GM19023 (cell line): Measurements from ENCODE around the gene ARHGAP8.

Experiments used
- ATAC-seq: cut with Tn5 transposase; IDR thresholded peaks from one replicate; pipeline ENCODE4 v1.9.1; 2021; ENCODE audit warnings: mild to moderate bottlenecking, moderate library complexity; ENCODE audit not compliant: unreplicated experiment

ARHGAP8 gene

DNA sequence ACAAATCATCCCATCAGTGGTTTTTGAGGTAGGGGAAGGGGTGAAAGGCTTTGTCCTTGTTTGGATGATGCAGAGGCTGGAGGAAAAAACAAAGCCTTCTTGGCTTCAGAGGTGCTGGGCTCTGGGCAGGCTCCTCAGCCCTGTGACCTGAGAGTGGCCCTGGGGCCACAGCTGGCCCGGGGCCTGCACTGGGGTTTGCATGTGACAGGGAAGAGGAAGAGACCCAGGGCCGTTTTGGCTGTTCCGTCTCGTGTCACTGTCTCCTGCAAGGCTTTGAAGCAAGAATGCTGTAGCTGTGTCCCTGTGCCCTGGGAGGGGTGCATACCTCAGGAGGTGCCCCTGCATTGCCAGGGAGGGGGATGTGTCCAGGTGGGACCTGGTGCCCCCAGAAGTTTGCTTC is 12.6 kb downstream of the ARHGAP8 start:
- ATAC-seq = no peak

DNA sequence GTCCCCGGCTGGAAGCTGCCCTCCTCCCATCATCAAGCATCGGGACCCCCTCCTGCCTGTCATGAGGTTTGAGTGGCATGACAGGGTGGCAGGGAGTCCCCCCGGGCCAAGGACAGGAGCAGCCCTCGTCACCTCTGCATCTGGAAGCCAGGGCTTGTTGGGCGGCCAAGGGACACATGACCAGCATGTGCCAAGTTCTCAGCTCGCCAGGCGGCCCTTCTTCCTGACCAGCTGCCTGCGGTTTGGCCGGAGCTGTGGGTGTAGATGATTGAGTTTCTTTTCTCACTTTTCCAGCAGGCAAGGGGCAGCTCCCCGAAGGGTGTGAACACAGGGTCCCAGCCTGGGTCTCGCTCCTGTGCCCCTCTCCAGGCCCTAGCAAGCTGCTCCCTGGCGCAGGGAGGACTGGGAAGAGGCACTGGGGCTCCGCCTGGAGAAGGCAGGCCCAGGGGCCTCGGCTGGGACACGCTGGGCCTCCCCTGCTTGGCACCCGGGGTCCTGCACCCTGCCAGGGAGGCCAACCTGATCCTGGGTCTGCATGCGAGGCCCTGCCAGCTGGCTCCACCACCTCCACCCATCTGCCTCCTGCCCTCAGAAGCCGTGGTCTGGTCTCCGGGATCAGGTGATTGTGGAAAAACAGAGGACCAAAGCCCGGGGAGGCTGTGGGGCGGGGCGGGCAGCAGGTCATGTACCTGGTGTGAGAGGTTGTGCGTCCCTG is 13.4 kb downstream of the ARHGAP8 start:
- no peak for ATAC-seq

DNA sequence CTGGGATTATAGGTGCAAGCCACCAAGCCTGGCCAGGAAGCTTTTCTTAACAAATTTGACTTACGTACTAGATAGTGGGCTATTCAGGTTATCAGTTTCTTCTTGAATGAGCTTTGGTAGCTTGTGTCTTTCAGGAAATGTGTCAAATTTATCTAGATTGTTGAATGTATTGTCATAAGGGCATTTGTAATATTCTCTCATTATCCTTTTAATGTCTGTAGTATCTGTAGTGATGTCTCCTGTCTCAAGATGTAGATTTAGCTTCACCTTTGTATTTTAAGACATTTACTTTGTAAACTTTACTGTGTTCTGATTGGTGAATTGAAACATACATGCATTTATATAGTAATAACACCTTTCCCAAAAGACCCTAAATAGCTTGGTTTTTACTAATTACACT is 20.7 kb downstream of the ARHGAP8 start:
- ATAC-seq = no peak

DNA sequence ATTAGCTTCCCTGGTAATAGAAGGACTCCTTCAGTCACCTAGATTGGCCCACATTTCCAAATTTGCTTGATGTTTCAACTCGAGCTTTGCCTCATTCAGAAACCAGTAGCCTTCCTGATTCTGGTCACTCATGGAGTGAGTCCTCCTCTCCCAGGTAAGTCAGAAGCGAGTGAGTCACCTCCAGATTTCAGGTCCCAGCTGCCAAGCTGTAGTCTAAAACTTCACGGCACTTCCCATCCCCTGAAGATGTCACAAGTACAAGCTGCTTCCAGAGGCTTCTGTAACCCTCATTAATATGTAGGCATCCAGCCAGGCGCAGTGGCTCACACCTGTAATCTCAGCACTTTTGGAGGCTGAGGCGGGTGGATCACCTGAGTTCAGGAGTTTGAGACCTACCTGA is 23.5 kb downstream of the ARHGAP8 start:
- no peak for ATAC-seq

DNA sequence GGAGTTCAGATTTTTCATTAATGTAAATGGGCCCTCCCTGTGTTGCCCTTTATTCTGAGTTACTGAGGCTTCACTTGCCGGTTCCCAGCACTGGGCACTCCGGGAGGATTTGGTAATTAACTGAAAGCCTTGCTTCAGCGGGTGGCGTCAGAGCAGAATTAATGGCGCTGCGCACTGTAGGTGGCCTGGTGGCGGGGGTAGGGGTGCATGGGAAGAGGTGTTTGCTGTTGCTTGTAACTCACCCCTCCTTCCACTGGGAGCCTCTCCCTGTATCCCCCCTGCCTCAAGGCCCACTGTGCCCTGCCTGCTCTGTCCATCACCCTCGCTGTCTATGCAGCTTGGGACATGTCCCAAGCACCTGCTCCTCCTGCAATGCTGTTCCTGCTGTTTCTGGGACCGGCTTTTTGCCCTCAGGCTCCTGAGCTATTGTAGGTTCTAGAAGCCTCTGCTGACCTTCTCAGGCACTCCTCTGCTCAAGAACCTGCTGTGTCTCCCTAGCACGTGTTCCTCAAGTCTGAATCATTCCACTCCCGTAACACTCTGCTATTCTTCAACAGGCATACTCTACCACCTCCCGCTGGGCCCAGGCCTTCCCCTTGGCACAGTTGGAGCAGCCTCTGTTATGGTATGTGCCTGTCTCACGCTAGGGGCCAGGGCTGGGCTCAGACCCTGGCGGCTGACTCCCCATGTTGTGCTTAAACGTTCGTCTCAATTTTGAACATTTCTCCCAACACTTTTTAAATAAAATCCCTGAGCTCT is 24.4 kb downstream of the ARHGAP8 start:
- no peak for ATAC-seq

DNA sequence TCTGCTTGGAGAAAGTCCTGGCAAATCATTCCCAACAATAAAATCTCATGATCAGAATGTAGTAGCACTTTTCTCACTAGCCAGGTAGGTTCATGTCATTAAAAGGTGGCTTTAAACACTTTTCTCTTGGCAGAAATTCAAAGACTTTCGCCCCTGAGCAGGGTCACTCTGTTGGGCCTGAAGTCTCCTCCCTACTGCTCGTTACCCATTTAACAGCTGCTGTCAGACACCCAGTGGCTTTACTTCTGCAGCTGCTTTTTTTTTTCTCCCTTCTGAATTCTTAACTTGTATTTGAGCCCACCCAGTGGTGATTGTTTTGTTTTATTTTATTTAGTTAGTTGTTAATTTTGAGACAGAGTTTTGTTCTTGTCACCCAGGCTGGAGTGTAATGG is 25.0 kb downstream of the ARHGAP8 start:
- no peak for ATAC-seq

DNA sequence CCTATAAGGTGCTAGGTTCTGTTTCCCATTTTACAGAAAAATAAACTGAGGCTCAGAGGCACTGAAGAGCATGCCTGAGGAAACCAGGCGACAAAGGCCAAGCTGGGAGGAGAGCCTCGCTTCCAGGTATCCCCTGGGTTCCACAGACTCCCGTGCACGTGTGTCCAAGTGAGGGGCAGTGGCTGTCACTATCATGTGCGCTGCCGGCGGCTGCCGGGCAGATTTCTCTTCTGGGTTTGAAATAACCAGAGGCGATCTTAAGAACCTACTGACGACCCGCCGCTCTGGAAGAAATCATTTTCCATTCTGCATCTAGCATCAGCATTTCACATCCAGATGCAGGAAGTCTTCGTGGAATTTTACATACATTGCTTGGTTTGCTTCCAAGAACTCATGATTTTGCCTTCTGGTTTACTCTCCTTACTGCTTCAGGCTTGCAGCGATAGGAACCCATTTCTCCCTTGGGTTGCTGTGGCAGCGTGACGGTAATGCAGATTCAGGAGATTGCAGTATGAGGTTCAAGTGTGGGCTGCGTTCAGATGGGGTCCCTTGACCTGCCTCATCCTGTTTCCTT is 28.6 kb downstream of the ARHGAP8 start:
- ATAC-seq = no peak

DNA sequence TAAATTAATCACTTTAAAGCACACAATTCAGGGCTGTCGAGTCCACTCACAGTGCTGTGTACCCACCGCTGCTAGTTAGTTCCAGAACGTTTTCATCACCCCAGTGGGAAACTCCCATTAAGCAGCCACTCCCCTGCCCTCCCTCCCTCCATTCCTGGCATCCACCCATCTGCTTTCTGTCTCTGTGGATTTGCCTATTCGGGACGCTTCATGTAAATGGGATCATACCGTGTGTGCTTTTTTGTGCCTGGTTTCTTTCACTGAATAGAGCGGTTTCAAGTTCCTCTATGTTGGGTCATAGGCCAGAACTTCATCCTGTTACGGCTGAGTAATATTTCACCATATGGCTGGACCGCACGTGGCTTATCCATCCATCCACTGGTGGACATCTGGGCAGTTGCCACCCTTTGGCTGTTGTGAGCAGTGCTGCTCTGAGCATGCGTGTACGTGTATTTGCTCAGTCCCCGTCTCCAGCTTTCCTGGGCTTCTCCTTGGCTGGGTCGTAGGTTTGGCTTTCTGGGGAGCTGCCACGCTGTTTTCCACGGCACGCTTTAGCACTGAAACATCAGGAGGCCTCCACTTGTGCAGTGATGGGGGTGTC is 30.1 kb downstream of the ARHGAP8 start:
- ATAC-seq = no peak

DNA sequence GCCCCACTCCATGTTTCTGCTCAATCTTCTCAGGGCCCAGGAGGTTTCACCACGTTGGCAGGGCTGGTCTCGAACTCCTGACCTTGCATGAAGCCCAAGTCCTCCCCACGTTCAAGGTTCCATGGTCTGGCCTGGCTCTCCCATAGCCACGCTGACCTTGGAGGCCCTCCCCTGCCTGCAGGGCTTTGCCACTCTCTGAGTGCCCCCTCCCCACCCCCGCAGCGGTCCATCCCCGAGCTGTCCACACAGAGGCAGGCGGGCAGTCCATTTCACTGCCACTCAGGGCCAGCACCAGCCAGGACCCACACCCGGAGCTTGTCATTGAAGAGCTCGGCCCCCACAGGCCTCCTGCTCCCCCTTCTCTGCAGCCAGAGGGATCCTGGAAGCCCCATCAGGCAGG is 30.7 kb downstream of the ARHGAP8 start:
- ATAC-seq = no peak

DNA sequence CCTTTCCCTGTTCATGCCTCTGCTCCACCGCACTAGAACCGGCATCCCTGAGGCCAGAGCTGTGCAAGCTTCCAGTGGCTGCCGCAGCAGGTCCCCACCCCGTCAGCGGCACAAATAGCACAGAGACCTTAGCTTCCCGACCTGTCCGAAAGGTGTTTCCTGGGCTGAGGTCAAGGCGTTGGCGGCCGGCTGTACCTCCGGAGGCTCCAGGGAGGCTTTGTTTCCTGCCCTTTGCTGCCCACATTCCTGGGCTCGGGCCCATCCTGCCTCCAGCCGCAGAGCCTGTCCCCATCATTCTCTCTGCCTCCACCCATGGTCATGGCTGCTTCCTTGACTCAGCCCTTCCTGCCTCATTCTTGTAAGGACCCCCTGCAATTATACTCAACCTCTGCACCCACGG is 31.2 kb downstream of the ARHGAP8 start:
- ATAC-seq = no peak

DNA sequence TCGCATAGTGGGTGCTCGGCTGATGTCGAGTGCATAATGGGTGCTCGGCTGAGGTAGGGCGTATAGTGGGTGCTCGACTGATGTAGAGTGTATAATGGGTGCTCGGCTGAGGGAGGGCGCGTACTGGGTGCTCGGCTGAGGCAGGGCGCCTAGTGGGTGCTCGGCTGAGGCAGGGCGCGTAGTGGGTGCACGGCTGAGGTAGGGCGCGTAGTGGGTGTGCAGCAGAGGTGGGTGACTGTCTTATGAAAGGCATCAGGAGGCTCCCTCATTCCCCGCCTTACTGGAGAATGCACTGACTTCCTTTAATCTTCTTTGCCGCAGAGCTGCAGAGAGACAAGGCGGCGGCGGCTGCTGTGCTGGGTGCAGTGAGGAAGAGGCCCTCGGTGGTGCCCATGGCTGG is 33.8 kb downstream of the ARHGAP8 start:
- ATAC-seq = no peak

DNA sequence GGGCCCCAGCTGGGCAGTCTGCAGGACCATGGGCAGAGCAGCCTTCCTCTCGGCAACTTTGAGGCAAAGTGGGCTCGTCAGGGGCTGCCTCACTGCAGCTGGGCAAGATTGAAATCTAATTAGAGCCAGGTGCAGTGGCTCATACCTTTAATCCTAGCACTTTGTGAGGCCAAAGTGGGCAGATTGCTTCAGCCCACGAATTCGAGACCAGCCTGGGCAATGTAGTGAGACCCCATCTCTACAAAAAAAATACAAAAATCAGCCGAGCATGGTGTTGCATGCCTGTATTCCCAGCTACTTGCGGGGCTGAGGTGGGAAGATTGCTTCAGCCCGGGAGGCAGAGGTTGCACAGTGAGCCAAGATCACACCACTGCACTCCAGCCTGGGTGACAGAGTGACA is 34.2 kb downstream of the ARHGAP8 start:
- ATAC-seq = no peak

DNA sequence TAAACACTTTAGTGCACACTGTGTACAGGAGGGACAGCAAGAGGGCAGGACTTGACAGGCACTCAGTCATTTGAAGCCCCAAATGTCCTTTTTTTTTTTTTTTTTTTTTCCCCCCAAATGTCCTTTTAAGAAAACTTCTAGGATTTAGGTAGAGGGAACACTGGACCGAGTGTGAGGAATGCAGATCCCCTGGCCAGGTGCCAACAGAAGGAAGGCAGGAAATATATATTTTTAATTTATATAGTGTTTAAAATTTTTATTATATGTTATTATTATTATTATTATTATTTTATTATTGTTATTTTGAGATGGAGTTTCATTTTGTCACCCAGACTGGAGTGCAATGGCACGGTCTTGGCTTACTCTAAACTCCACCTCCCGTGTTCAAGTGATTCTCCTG is 35.5 kb downstream of the ARHGAP8 start:
- ATAC-seq = no peak

DNA sequence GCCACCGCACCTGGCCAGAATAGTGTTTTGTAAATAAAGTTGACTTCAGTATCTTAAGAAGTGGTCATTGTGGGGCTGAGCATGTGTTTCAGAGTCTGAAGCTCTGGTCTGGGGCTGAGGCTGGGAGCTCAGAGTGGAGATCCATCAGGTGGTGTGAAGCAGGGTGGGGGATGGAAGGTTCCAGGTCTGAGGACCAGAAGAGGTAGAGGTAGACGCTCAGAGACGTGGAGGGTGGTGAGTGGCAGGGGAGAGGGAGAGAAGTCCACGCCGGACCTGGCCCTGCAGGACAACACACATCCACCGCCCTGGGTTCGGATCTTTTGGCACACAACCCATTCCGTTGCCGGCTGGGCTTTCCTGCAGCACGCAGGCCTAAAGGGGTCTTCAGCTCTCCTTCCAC is 40.7 kb downstream of the ARHGAP8 start:
- no peak for ATAC-seq

DNA sequence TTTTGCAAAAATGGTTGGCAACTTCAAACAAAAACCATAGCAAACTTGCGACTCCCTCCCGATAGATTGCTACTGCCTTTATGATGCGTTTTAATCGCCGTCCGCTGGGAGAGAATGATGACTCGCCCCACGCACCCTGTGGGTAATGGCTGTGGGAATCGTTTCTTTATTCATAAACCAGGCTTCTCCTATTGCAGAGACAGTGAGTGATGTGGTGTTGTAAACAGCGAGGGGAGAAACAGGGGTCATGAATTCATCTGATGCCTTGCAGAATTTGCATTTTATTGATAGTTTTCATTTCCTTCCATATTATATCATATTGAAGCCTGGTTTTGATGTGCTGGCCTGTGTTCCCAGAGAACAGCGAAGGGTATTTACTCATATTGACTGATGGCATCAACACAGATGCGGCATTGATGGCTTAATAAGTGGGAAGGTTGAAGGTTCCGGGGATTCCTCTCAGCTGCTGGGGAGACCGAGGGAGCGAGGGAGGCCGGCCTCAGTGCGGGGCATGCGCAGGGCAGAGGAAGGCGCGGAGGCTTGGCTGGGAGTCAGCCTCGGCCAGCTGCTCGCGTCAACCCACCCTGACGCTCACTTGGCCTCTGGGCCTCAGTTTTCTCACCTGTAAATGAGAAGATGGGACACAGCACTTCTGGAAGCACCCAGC is 41.3 kb downstream of the ARHGAP8 start:
- ATAC-seq = no peak

DNA sequence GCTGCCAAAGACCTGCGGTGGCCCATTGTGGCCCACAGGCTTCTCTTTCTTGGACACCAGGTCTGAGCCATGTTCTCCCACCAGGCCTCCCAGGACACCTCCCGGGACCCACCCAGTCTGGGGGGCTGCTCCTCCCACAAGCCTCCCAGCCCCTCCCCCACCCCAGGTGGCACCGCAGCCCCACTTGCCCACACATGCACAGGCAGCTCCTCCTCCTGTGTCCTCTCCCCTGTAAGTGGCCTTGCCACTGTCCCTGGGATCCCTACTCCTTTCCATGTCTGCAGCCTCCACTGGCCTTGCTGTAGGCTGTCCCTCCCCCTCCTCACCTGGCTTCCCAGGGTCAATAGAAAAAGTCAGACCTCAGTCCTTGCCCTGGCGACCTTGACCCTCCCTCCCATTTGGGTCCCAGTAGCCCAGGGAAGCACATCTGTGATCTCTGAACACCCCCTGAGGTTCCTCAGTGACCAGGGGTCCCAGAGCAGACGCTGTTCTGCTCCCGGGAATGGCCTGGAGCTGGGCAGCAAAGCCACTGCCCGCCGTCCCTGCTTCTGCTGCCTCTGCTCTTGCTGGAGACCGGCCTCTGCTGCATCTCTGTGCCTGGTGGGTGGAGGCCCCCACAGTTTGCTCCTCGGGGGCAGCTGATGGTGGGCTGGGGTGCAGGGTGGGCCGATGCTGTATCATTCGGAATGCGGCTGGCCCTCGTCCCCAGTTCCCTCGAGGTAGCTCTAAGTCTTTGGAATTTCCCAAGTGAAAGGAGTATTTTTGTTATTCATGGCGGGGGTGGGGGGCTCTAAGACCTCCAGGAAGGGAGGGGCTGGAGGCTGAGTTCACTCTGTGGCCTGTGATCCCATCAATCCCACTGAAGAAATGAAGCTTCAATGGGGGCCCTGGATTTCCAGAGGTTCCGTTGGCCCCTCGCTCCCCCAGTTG is 43.6 kb downstream of the ARHGAP8 start:
- ATAC-seq = no peak

DNA sequence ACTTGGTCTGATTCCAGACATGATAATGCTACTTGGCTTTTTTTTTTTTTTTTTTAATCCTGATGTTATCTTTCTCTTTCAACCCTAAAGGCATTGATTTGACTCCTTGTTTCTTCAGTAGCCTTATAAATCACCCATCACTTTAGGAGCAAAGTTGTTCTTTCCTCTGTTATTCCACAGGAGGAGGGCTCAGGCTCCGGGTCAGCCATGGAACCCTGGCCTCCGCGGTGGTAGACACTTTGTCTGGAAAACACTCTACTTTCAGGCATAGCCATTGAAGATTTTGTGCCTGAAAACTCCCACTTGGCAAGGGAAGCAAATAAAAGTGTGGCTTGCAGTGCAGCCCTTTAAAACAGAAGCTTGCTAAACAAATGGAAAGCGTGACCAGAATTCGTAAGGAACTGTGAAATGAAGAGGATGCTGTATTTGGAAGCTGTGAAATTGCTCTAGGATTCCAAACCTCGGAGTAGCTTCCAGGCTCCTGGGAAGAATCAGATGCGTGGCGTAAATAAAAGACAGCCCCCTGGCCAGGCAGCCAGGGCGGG is 44.9 kb downstream of the ARHGAP8 start:
- ATAC-seq = no peak

DNA sequence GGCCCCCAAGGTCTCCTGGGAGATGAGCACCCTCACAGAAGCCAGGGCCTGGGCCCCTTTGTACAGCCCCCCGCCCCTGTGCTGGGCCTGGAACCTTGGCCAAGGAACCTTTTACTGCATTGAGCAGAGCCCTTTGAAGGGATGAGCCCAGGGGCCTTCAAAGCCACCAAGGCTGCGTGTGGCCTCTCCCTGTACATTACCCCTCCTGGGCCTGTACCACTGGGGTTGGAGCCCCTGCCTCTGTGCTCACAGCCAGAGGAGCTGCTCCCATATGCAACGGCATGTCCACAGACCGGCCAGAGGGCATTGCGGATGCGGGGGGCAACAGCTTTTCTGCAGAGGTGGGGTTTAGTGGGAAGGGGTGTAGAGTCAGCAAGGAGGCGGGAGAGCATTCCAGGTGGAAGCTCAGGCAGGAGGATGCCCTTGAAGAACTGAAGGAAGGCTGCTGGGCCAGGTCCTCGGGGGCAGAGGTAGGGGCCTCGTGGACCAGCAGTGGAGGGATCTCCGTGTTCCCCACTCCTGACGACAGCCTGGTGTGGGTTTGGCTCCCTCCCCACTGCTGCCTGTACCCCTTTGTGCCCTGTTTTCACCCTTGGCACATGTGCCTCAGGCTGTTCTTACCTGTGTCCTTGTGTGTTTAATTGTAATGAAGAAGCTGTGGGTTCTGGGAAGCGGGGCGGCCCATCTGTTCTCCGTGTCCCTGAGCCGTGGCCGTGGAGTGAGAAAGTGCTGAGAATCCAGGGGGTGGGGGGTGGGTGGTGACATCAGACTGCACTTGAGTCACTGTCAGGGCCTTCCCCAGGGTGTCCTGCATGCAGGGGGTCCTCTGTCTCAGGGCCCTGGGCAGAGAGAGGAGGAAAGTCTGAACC is 46.9 kb downstream of the ARHGAP8 start:
- no peak for ATAC-seq
